Neural progenitor cell (in vitro differentiated cells): ENCODE results near the gene PRKD3.

Experiments used
- EZH2 ChIP-seq: fragments of 200-600 bp; sonication (generic); IDR thresholded peaks from 2 replicates; pipeline ENCODE4 v1.6.1; 2017; ENCODE audit warnings: antibody characterized with exemption, mild to moderate bottlenecking, moderate library complexity
- EZH2phosphoT487 ChIP-seq: fragments of 200-600 bp; sonication (generic); IDR thresholded peaks from 2 replicates; pipeline ENCODE4 v1.6.1; 2017; ENCODE audit warnings: antibody characterized with exemption
- TF ChIP-seq, protein P1 (sequence below): fragments of 200-600 bp; sonication (generic); IDR thresholded peaks from 2 replicates; pipeline ENCODE4 v1.5.1; 2017; ENCODE audit warnings: antibody characterized with exemption, mild to moderate bottlenecking

DNA sequence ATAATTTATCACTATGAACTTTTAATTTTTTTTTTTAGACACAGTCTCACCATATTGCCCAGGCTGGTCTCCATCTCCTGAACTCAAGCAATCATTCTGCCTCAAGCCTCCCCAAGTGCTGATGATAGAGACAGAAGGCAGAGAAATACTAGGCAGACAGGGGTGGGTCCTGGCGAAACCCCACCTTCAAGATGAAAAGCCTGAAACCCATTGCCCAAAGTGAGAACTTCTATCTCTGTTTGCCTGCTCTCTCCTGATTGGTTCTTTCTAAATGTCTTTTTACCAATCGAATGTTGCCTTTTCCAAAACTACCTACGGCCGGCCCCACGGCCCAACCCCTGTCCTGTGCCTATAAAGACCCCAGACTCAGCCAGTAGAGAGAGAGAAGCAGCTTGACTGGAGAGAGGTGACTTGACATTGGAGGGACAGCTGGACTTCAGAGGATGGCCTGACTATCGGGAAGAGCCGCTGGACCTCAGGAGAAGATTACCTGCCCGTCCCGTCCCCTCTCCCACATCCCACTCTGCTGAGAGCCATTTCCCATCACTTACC is 21.9 kb downstream of the PRKD3 start:
- TF ChIP-seq, protein P1, sequence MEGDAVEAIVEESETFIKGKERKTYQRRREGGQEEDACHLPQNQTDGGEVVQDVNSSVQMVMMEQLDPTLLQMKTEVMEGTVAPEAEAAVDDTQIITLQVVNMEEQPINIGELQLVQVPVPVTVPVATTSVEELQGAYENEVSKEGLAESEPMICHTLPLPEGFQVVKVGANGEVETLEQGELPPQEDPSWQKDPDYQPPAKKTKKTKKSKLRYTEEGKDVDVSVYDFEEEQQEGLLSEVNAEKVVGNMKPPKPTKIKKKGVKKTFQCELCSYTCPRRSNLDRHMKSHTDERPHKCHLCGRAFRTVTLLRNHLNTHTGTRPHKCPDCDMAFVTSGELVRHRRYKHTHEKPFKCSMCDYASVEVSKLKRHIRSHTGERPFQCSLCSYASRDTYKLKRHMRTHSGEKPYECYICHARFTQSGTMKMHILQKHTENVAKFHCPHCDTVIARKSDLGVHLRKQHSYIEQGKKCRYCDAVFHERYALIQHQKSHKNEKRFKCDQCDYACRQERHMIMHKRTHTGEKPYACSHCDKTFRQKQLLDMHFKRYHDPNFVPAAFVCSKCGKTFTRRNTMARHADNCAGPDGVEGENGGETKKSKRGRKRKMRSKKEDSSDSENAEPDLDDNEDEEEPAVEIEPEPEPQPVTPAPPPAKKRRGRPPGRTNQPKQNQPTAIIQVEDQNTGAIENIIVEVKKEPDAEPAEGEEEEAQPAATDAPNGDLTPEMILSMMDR: no peak
- TF ChIP-seq EZH2phosphoT487: no peak
- TF ChIP-seq EZH2: no peak
